ENCODE data around the gene UBE3A.

UBE3A gene

DNA sequence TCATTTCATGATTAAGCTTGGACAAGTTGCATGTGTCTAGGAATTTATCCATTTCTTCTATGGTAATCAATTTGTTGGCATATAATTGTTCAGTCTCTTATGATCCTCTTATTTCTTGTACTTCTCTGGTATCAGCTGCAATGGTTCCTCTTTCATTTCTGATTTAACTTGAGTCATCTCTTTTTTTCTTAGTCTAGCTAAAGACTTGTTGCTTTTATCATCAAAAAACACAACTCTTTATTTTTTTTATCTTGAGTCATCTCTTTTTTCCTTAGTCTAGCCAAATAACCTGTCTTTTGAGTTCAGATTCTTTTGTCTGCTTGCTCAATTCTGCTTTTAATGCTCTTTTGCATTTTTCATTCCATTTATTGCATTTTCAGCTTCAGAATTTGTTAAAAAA, 37.3 kb downstream of the UBE3A start:
- DNase-seq: no peak

DNA sequence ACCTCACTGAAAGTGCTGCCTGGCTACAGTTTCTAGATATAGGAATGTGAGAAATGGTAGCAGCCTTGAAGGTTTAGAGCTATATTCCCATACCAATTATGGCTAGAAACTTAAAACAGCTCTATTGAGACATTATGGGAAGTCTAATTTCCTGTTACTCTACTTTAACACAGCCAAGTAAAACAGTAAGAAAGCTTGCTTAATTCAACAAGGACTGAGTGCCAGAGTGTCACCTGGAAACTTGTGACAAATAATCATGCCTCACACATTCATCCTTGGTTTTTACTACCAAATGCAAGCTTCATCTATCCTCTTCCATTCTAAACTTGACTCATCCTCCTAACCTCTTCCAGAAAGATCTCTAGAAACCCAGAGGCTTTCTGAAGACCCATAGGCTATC, 41.7 kb downstream of the UBE3A start:
- no peak for DNase-seq

DNA sequence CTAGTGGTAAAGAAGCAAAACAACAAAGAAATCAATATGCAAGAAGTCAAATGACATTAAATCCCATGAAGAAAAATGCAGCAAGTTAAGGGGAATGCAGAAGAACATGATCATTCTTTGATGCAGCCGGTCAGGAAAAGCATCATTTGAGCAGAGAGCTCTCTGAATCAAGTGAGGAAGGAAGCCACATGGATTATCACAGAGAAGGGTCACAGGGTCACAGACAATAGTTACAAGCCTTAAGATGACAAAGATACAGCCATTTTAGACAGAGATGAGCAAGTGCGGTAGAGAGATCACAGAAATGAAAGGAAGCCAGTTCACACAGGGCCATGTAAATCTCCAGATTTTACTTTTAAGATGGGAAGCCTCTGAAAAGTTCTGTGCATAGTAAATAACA, 43.9 kb downstream of the UBE3A start:
- no peak for DNase-seq

DNA sequence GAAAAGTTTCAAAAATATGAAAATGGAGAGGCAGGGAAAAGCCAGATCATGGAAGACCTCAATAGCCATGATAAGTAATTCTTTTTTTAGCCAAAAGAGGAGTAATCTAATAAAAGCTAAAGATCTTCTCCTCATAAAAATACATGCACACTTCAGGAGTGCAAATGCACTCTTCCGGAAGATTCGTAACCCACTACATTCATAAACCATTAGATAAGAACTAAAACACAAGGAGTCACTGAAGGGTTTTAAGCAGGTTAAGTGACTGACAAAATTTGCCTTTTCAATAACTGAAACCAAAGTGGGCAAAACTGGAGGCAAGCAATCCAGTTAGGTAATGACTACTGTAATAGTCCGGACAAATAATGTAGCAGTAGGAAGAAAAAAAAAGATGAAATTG, 46.0 kb downstream of the UBE3A start:
- no peak for DNase-seq

- no peak for DNase-seq
Measured at GRCh38 chr15:25391971-25392721, 46.7 kb downstream of the UBE3A start.

DNA sequence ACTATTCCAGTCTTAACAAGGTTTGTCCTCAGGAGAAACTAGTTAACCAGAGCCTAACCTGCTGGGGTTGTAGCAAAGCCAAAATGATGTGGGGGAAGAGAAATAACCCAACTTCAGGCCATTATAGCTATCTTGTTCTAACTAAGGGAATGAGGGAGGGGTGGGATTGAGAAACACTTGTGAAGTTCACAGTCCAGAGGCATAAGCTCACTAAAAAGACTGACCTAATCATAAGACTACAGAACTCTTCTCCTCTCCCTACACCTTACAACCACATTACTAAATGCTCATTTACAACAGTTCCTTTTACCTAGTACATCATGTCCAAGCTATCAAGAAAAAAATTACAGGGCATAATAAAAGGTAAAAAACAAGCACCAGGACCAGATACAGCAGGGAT, 52.8 kb downstream of the UBE3A start:
- DNase-seq: no peak

GRCh38 chr15:25381579-25381978, 57.2 kb downstream of the UBE3A start:
- no peak for DNase-seq

DNA sequence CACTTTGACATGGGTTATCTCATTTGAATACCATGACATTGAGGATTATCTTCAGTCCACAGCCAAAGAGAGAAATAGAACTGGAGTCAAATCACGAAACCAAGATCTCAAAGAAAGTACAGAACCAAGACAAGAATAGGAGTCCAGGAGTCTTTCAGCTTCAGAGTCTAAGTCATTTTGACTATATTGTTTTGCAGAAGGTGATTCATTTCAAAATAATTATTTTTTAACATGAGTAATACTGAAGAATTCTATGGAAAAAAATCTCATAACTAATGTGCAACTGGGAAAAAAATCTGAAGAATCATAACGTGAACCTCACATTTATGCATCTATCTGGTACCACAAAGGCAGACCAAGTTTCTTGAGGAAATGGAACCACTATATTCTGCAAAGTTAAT, 60.3 kb downstream of the UBE3A start:
- DNase-seq: no peak

GRCh38 chr15:25375557-25375956, 63.3 kb downstream of the UBE3A start:
- no peak for DNase-seq

DNA sequence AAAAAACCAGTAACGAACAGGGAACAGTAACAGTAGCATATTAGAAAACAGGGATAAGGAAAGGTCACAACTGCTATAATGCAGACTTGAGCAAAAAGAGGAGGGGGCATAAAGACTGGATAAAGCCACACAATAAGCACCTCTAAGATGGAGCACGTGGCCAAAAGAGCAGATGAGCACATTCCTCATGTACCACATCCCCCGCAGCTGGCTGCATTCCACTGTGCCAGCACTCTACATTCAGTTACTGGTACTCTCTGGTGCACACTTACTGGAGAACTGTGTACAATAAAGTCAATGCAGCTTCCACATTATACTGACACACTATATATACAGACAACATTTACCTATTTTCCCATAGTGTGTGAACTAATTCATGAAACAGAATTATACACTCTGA, 64.7 kb downstream of the UBE3A start:
- DNase-seq: no peak

- DNase-seq: no peak
Measured at GRCh38 chr15:25372298-25372697, 66.5 kb downstream of the UBE3A start.

DNA sequence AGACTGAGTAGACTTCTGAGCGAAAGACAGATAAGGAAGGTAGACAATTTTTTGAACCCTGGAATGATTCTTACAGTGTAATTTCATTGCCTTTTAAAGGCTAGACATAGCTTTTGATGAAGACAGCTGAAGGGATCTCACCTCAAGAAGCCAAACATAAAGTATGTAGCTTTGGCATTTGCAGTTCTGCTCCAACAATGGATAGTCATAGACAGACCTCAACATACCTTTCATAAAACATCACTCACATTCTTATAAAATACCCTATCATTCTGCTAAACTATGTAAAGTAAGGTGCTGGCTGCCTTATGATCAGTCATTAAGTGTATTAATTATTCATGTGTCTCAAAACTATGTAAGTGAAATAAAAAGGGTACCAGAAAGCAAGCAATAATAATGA, 70.0 kb downstream of the UBE3A start:
- DNase-seq: no peak

DNA sequence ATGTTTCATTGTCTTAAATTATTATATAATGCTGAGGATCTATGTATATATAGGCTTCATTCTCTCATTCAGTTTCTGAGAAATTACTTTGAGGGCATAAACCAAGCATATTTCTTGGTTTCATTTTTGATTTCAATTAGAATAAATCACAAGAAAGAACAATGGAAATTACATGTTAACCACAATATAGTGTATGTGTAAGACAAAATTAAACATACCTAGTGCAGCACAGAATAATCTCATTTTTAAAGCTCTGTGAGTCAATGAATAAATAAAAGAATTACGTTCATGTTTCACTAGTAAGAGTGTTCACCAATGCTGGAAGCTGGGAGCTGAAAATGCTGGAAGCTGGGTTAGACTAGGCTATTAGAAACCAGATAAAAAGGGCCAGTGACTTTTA, 72.8 kb downstream of the UBE3A start:
- DNase-seq: no peak

GRCh38 chr15:25362545-25362944, 76.3 kb downstream of the UBE3A start:
- DNase-seq: no peak

DNA sequence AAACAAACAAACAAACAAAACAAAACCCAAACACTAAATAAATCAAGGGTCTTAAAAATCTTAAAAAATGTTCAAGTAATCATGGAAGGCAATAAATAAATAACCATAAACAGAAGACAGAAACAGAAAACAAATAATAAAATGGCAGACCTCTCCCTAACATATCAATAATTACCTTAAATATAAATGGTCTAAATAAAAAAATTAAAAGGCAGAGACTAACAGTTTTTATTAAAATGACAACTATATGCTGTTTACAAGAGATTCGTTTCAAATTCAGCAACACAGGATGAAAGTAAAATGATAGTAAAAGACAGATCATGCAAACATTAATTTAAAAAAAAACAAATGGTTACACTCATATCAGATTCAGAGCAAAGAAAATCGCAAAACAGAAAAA, 91.1 kb downstream of the UBE3A start:
- no peak for DNase-seq

DNA sequence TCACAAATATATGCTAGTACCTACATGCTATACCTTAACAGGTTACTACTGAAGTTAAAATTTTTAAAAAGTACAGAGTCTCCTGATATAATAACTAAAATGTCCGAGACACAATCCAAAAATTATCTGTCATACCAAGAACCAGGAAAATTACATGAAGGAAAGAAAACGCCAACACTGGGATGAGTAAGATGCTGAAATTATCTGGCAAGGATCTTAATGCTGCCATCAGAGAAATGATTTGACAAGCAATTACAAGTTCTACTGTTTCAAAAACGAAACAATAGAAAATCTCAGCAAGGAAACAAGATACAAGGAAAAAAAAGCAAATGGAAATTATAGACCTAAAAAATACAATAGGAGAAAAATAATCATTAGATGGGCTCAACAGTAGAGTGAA, 92.5 kb downstream of the UBE3A start:
- DNase-seq: no peak

GRCh38 chr15:25345943-25346342, 92.9 kb downstream of the UBE3A start:
- no peak for DNase-seq

GRCh38 chr15:25342629-25343028, 96.2 kb downstream of the UBE3A start:
- no peak for DNase-seq

DNA sequence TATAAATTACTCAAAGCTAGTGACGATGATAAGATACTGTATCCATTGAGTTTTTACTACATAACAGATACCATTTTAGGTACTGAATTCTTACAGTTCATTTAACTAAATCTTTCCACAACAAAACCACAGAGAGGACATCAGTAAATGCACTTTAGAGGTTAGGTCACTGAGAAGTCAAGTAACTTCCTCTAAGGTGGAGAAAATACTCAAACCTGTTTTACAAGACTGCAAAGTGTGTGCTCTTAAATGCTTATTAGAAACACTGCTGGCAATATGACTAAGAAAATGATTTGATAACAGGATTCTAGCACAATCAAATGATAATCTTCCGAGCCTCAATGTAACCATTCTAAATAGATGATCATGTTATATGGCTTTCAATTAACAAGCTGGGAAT, 99.4 kb downstream of the UBE3A start:
- no peak for DNase-seq

DNA sequence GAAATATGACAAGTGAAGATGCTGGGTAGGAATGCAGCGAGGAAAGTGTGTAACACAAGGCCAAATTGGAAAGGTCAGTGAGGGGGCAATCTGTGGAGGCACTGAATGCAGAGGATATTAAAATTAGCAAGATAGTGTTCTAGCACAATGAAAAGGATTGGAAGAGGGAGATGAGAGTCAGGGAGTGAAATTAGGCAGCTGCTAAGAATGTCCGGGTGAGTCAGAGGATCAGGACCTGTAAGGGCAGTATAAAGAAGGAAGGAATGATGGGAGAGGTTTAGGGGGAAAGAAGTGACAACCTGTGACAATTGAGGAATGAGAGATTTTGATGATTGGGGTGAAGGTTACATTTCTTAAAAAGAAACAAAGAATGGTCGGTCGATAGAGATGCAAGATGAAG, 103.5 kb downstream of the UBE3A start:
- no peak for DNase-seq

GRCh38 chr15:25333049-25333448, 105.8 kb downstream of the UBE3A start:
- no peak for DNase-seq

DNA sequence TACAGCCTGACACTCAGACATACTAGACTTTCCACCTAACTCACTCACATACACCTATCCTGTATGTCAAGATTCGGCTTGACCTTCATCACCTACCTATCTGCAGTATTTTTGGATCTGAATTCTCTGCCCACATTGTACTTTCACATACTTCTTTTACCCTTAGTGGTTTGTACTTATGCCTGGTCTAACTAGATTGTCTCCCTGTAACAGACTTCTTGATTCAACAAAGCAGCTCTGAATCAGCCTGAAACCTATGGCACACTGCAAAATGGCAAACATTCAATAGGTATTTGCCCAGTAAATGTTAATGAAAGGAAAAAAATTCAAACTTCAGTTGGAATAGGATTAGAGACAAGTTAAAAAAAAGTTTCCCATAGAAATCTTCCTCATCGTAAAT, 106.5 kb downstream of the UBE3A start:
- no peak for DNase-seq

- DNase-seq: no peak
Measured at GRCh38 chr15:25331860-25332259, 107.0 kb downstream of the UBE3A start.

DNA sequence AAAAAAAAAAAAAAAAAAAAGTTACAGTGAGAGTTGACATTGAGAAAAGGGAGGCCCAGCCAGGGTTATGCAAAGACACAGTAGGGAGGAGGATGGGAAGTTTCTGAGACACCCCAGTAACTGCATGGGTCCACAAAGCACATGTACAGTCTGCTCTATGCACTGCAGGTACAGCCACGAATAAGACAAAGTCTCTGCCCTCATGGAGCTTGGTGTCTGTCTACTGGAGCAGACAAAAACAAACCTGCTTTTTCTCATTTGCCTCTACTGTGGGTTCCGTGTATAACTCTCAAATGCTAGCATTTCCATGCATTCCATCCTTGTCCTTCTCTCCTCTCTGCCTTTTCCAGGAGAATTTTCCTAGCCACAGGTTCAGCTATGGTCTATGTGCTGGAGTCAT, 107.4 kb downstream of the UBE3A start:
- no peak for DNase-seq

DNA sequence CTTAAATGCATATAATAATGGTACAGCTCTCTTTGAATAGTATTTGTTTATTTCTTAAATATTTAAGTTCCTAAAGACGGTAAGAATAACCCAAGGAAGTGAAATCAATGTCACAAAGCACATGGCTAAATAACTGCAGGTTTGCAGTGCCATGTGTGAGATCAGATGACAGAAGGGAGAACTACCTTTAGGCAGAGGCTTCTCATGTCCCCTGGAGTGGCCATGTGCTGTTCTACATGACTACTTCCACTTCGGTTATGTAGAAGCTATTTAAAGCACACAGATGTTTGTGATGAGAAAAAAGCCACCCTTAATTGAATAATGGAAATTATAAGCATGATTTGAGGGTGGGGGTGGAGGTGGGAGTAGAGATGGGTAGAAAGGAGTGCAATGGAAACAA, 109.1 kb downstream of the UBE3A start:
- no peak for DNase-seq

GRCh38 chr15:25327686-25328085, 111.1 kb downstream of the UBE3A start:
- DNase-seq: no peak

All from CD4-positive, alpha-beta T cell treated with Interleukin-21 for 1 hour (primary cell).